ENCODE data around the gene XRCC5. TPM values are rescaled to one million over a fixed set of nuclear protein-coding genes. Genes with fewer than 3 reads are reported as not detected.

Gene XRCC5
- total RNA-seq, 4 donors from 2014 or later = 113 to 149 (median 137) TPM

GRCh38 chr2:216219861-216220260 lies 110.7 kb downstream of the XRCC5 start:
- Histone ChIP-seq H3K4me1 (peaks cover 0 to 6% (median 0%) of the 10 kb centered on the region in 4 donors), H3K4me3 (no peak overlapping the region), H3K27me3 (no peaks in the 10 kb centered on the region), H3K27ac (replicated peaks in 1 of 4) (no peak overlapping the region), H3K36me3 (no peaks in the 10 kb centered on the region), H3K9me3 (no peaks in the 10 kb centered on the region)
- WGBS = 73% methylated on average over 6 of the region's 6 CpGs
- intact Hi-C loops (cut with DNase I) = no loop called here
- no peak for DNase-seq (ENCODE audit: extremely low spot score)
- TF ChIP-seq EP300 (IDR thresholded peaks at IDR 0.05) (no peak), POLR2A (IDR thresholded peaks at IDR 0.05; ENCODE audit: low read depth) (no peak), POLR2AphosphoS5 (IDR thresholded peaks at IDR 0.05) (no peak), CTCF (IDR thresholded peaks at IDR 0.05) (no peak)

DNA sequence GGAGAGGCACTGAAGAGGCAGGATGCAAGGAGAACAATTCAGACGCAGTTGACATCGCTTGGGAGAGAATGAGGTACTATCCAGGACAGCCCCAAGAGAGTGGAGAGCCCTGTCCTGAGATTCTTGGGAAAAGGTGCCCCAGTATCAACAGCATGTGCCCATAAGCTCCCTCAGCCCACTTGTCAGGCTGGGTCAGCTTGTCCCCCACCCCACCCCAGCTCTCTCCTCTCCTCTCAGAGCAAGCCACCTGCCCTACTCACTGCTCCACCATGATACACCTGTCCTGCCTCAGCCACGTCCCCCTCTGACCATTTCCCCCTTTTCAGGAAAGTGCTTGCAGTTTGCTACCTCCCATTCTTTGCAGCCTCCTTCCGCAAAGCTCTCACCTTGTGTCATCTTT lies 111.8 kb downstream of the XRCC5 start:
- H3K27ac ChIP-seq (replicated peaks in 1 of 4) = no peak overlapping the region
- H3K4me3 ChIP-seq = no peak overlapping the region
- H3K9me3 ChIP-seq = no peaks in the 10 kb centered on the region
- no peak for TF ChIP-seq EP300 (IDR thresholded peaks at IDR 0.05)
- intact Hi-C loops (cut with DNase I) = no loop called here
- no peaks in the 10 kb centered on the region for H3K27me3 ChIP-seq
- WGBS = 88% methylated on average over 4 of the region's 4 CpGs
- DNase-seq (ENCODE audit: extremely low spot score) = no peak
- H3K36me3 ChIP-seq = no peaks in the 10 kb centered on the region
- H3K4me1 ChIP-seq = peaks cover 0 to 2% (median 0%) of the 10 kb centered on the region in 4 donors

DNA sequence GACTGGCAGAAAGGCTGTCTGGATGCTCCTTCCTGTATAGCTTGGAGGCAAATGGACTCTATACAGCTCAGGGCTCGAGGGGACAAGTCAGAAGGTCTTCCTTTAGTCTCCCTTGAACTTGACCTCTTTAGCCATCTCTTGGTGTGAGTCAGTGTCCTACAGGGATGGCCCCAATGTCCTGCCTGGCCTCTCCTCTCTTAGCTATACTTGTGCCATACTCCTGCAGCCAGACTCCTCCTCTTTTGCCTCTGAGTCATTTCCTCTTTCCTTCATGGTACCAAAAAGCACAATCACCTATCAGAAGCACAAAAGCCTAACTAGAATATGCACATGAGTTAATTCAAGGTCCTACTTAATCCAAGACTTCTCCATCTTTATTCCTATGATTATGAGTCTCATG lies 112.7 kb downstream of the XRCC5 start:
- Histone ChIP-seq H3K4me3 (no peak overlapping the region), H3K9me3 (no peaks in the 10 kb centered on the region), H3K27ac (replicated peaks in 1 of 4) (no peak overlapping the region), H3K36me3 (no peaks in the 10 kb centered on the region), H3K4me1 (no peaks in the 10 kb centered on the region), H3K27me3 (no peaks in the 10 kb centered on the region)
- intact Hi-C loops (cut with DNase I) = no loop called here
- TF ChIP-seq POLR2AphosphoS5 (IDR thresholded peaks at IDR 0.05) (no peak), POLR2A (IDR thresholded peaks at IDR 0.05; ENCODE audit: low read depth) (no peak), CTCF (IDR thresholded peaks at IDR 0.05) (no peak), EP300 (IDR thresholded peaks at IDR 0.05) (no peak)
- DNase-seq (ENCODE audit: extremely low spot score) = no peak
- 73% methylated on average over 1 of the region's 1 CpG for WGBS

DNA sequence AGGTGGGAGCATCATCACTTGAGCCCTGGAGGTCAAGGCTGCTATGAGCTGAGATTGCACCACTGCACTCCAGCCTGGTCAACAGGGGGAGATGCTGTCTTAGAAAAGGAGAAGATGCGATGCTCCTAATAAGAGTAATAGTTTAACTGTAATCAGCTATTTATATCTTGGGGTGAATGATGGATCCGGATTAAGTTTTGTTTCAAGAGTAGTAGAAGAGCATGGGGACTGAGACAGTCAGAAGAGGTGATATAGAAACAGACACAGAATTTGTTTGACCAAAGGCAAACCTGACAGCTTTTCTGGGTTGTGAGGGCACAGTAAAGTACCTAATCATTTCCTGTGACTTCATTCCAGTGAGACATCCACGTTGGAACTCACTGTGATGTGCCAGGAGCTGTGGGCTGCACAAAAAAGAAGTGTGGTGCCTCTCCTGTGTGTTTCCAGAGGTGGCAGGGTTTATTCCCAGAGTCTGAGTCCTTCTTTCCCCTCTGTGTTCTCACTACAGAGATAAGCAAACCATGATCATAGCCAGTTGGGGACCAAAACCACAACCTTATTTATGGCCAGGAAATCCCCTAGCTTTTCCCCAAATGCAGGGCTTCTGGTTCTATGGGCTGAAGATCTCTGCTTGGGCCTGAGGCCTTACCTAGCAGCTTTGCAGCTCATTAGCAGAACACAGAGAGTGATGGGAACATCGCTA lies 113.7 kb downstream of the XRCC5 start:
- no peaks in the 10 kb centered on the region for H3K9me3 ChIP-seq
- WGBS = 57% methylated on average over 4 of the region's 4 CpGs
- H3K4me1 ChIP-seq = no peaks in the 10 kb centered on the region
- H3K27me3 ChIP-seq = no peaks in the 10 kb centered on the region
- DNase-seq (ENCODE audit: extremely low spot score) = no peak
- TF ChIP-seq POLR2AphosphoS5 (IDR thresholded peaks at IDR 0.05) (no peak), CTCF (IDR thresholded peaks at IDR 0.05) (no peak), EP300 (IDR thresholded peaks at IDR 0.05) (no peak), POLR2A (IDR thresholded peaks at IDR 0.05; ENCODE audit: low read depth) (no peak)
- H3K36me3 ChIP-seq = no peaks in the 10 kb centered on the region
- no peak overlapping the region for H3K4me3 ChIP-seq
- intact Hi-C loops (cut with DNase I) = no loop called here
- no peak overlapping the region for H3K27ac ChIP-seq (replicated peaks in 1 of 4)

DNA sequence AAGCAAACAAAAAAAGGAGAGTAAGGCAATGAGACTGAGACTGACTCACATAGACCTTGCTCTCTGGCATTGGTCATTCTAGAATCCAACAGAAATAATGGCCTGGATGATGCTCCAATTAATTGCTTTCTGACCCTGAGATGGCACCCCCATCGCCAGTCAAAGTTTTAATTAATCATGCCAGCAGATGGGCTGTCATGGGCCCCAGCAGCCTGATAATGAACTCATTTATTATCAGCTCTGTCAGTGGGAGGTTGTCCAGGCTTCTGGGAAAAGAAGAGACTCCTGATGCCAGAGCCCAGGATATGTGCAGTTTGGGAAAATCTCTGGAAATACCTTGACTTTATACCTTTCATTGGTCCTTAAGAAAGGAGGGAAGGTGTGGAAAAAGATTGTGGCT lies 115.2 kb downstream of the XRCC5 start:
- Histone ChIP-seq H3K9me3 (no peaks in the 10 kb centered on the region), H3K27me3 (no peaks in the 10 kb centered on the region), H3K4me3 (no peak overlapping the region), H3K4me1 (no peaks in the 10 kb centered on the region), H3K27ac (replicated peaks in 1 of 4) (no peak overlapping the region), H3K36me3 (no peaks in the 10 kb centered on the region)
- no peak for DNase-seq (ENCODE audit: extremely low spot score)
- 70% methylated on average over 1 of the region's 1 CpG for WGBS
- TF ChIP-seq CTCF (IDR thresholded peaks at IDR 0.05) (no peak), POLR2AphosphoS5 (IDR thresholded peaks at IDR 0.05) (no peak), POLR2A (IDR thresholded peaks at IDR 0.05; ENCODE audit: low read depth) (no peak), EP300 (IDR thresholded peaks at IDR 0.05) (no peak)
- intact Hi-C loops (cut with DNase I) = no loop called here
